Mesodermal cell (in vitro differentiated cells): Measurements from ENCODE around the gene FZD8.

ENCODE experiments used
- H3K27ac ChIP-seq: 2 replicates; pipeline ENCODE4 v1.7.0; 2013; ENCODE audit warnings: mild to moderate bottlenecking, low read depth, low read length, moderate library complexity; ENCODE audit not compliant: severe bottlenecking
- H3K36me3 ChIP-seq: 2 replicates; pipeline ENCODE4 v1.7.1; 2013; ENCODE audit warnings: mild to moderate bottlenecking, low read length, moderate library complexity; ENCODE audit not compliant: control insufficient read depth, insufficient read depth
- H3K4me1 ChIP-seq: one replicate; pipeline ENCODE4 v1.7.1; 2013; ENCODE audit warnings: mild to moderate bottlenecking, low read length; ENCODE audit not compliant: insufficient read depth, control insufficient read depth, poor library complexity, severe bottlenecking
- H3K4me3 ChIP-seq: 2 replicates; pipeline ENCODE4 v1.7.0; 2013; ENCODE audit warnings: low read length, control low read depth, mild to moderate bottlenecking; ENCODE audit not compliant: insufficient read depth, poor library complexity, severe bottlenecking; ENCODE audit errors: extremely low read depth
- H3K9me3 ChIP-seq: 2 replicates; pipeline ENCODE4 v1.7.1; 2013; ENCODE audit warnings: mild to moderate bottlenecking, low read length, moderate library complexity; ENCODE audit not compliant: control insufficient read depth
- WGBS, 2 experiments: methylation state at CpG; one replicate each; pipeline ENCODE4 v1.1.5; 2013; ENCODE audit warnings: missing lambda C conversion rate in 2 of 2; ENCODE audit not compliant: insufficient coverage in 2 of 2; 5-methylcytosine and 5-hydroxymethylcytosine counted together

The FZD8 gene

GRCh38 chr10:35605191-35605590 lies 36.9 kb downstream of the FZD8 start, which contains the start of gene GJD4:
GJD4 (plus strand) TSS chr10:35605341; CDS start chr10:35605568, 227 bp downstream.
- no peaks in the 10 kb centered on the region for H3K36me3 ChIP-seq

GRCh38 chr10:35600193-35600592 lies 41.9 kb downstream of the FZD8 start:
- no peak overlapping the region for H3K4me3 ChIP-seq
- H3K9me3 ChIP-seq, result no peaks in the 10 kb centered on the region
- H3K36me3 ChIP-seq, result no peaks in the 10 kb centered on the region
- 78 to 83% methylated on average over 1 to 2 of the region's 2 CpGs for WGBS, 2 experiments
- H3K4me1 ChIP-seq, result no peaks in the 10 kb centered on the region
- no peak overlapping the region for H3K27ac ChIP-seq

More at GRCh38 chr10:35605191-35605590, 36.9 kb downstream of the FZD8 start, which contains the start of gene GJD4:
- peaks cover 6% of the 10 kb centered on the region for H3K9me3 ChIP-seq
- H3K27ac ChIP-seq, result no peak within 1 kb of the TSS
- H3K4me3 ChIP-seq, result no peak within 1 kb of the TSS
- H3K4me1 ChIP-seq, result no peaks in the 10 kb centered on the region
- 71 to 76% methylated on average over 4 to 7 of the region's 8 CpGs for WGBS, 2 experiments

- no peaks in the 10 kb centered on the region for H3K36me3 ChIP-seq
Observed at GRCh38 chr10:35598379-35598778, 43.7 kb downstream of the FZD8 start.

GRCh38 chr10:35595106-35595505 lies 47.0 kb downstream of the FZD8 start:
- no peaks in the 10 kb centered on the region for H3K36me3 ChIP-seq
- H3K4me1 ChIP-seq, result no peaks in the 10 kb centered on the region
- no peaks in the 10 kb centered on the region for H3K9me3 ChIP-seq
- no peak overlapping the region for H3K4me3 ChIP-seq
- no peak overlapping the region for H3K27ac ChIP-seq
- WGBS, 2 experiments, result 39 to 50% methylated on average over 2 of the region's 3 CpGs

More at GRCh38 chr10:35598379-35598778, 43.7 kb downstream of the FZD8 start:
- WGBS, 2 experiments, result 69 to 70% methylated on average over 4 to 5 of the region's 6 CpGs
- H3K27ac ChIP-seq, result no peak overlapping the region
- H3K4me1 ChIP-seq, result no peaks in the 10 kb centered on the region
- H3K4me3 ChIP-seq, result no peak overlapping the region
- no peaks in the 10 kb centered on the region for H3K9me3 ChIP-seq

- H3K27ac ChIP-seq, result no peak overlapping the region
- H3K4me1 ChIP-seq, result no peaks in the 10 kb centered on the region
- no peaks in the 10 kb centered on the region for H3K9me3 ChIP-seq
- 64 to 68% methylated on average over 11 of the region's 14 CpGs for WGBS, 2 experiments
- H3K4me3 ChIP-seq, result no peak overlapping the region
- H3K36me3 ChIP-seq, result no peaks in the 10 kb centered on the region
Observed at GRCh38 chr10:35594115-35595079, 47.7 kb downstream of the FZD8 start.

- Histone ChIP-seq H3K4me1 (no peaks in the 10 kb centered on the region), H3K4me3 (no peak overlapping the region)
- 92% methylated on average over 4 of the region's 4 CpGs; no CpG with 5 or more reads in 1 of the 2 experiments for WGBS, 2 experiments
Observed at GRCh38 chr10:35592441-35592840, 49.7 kb downstream of the FZD8 start.

GRCh38 chr10:35588836-35589235 lies 53.3 kb downstream of the FZD8 start:
- Histone ChIP-seq H3K4me3 (no peak overlapping the region), H3K27ac (no peak overlapping the region), H3K4me1 (no peaks in the 10 kb centered on the region), H3K9me3 (no peaks in the 10 kb centered on the region), H3K36me3 (no peaks in the 10 kb centered on the region)

More at GRCh38 chr10:35592441-35592840, 49.7 kb downstream of the FZD8 start:
- H3K36me3 ChIP-seq, result no peaks in the 10 kb centered on the region
- no peak overlapping the region for H3K27ac ChIP-seq
- H3K9me3 ChIP-seq, result no peaks in the 10 kb centered on the region
